GM06990 (cell line): ENCODE results near the gene BOLA1.

ENCODE experiments used
- DNase-seq: peaks from one replicate; pipeline ENCODE4 v3.0.0-alpha.2; 2011; ENCODE audit not compliant: insufficient read length; ENCODE audit errors: extremely low read depth
- H3K27me3 ChIP-seq: replicated peaks from 2 replicates; pipeline ENCODE4 v1.6.0; 2011; ENCODE audit warnings: low read length; ENCODE audit not compliant: control insufficient read depth, insufficient read depth
- H3K36me3 ChIP-seq: 2 replicates; pipeline ENCODE4 v1.5.1; 2011; ENCODE audit warnings: low read length; ENCODE audit not compliant: control insufficient read depth, insufficient read depth
- H3K4me3 ChIP-seq: replicated peaks from 2 replicates; pipeline ENCODE4 v1.5.1; 2011; ENCODE audit warnings: low read depth, mild to moderate bottlenecking, control low read depth, low read length
- CTCF ChIP-seq: IDR thresholded peaks from 2 replicates; pipeline ENCODE4 v1.5.1; 2011; ENCODE audit warnings: low read length, control low read depth, mild to moderate bottlenecking, inconsistent platforms; ENCODE audit not compliant: insufficient read depth, poor library complexity, severe bottlenecking

The BOLA1 gene

DNA sequence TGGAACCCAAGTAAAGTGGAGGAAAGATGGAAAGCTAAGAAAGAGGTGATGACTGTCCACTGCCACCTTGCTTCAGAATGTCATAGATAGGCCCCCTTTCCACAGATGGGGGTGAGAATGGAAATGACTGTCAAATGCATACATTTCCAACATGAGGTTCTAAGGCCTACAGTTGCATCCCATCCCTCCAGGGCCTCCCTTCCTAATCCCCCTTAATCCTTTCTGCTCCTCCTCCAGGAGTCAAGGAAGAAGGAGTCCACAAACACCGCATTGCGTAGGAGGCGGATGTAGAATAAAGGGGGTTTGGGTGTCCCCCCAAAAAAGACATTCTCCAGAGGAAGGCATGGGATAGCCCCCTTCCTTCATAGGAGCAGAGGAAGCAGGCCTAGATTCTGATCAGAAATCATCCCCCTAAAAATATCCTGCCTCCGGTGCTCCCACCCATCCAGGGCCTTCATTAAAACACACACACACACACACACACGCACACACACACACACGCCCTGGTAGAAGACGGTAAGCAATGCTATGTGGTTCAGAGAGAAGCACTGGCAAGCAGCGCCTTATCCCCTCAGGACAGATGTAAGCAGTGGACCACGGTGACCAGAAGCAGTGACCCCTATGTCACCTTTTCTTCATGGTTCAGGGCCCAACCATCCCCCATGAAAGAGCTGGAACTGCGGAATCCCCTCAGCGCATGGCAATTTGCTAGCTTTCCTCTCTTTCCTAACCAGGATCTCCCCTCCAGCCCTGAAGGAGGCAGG, 16.2 kb downstream of the BOLA1 start:
- no peaks in the 10 kb centered on the region for H3K36me3 ChIP-seq
- TF ChIP-seq CTCF, result no peak
- H3K27me3 ChIP-seq, result no peaks in the 10 kb centered on the region
- no peak overlapping the region for H3K4me3 ChIP-seq
- DNase-seq, result no peak

GRCh38 chr1:149916193-149916897, 17.0 kb downstream of the BOLA1 start:
- H3K27me3 ChIP-seq, result no peaks in the 10 kb centered on the region
- H3K36me3 ChIP-seq, result no peaks in the 10 kb centered on the region; the same call in 1 of the 2 replicates
- no peak overlapping the region; the same call in 1 of the 2 replicates for H3K4me3 ChIP-seq
- no peak for TF ChIP-seq CTCF
- DNase-seq, result no peak

DNA sequence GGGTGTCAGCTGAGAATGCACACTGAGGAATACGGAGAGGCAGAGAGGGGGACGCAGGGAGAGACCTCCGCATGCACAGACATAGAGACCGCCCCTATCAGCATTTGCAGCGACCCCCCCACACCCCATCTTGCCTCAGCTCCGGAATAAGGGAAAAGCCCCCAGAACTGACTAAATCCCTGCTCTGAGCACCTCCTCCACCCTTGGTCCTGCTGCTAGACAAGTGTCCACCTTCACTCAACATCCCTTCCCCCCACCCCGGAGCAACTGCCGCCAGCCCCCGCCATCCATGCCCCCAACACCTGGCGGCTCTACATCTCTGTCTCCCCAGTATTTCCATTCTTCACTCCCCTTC, 17.5 kb downstream of the BOLA1 start:
- Histone ChIP-seq H3K36me3 (no peaks in the 10 kb centered on the region; the same call in 1 of the 2 replicates), H3K27me3 (no peaks in the 10 kb centered on the region), H3K4me3 (no peak overlapping the region; the same call in 1 of the 2 replicates)
- no peak for TF ChIP-seq CTCF
- DNase-seq, result no peak

GRCh38 chr1:149917571-149918144, 18.3 kb downstream of the BOLA1 start, which contains the start of gene SV2A:
Gene SV2A, minus strand, starts transcription at chr1:149917844. Its CDS starts 4,004 bp downstream, at chr1:149913840.
- DNase-seq, result peak; percentile 42
- no peak for TF ChIP-seq CTCF
- H3K36me3 ChIP-seq, result no peaks in the 10 kb centered on the region; the same call in 1 of the 2 replicates
- H3K4me3 ChIP-seq, result peak within 1 kb of the TSS; percentile 42
- H3K27me3 ChIP-seq, result no peaks in the 10 kb centered on the region

- no peak for TF ChIP-seq CTCF
Measured at GRCh38 chr1:149923626-149924025, 24.3 kb downstream of the BOLA1 start.

More at GRCh38 chr1:149923626-149924025, 24.3 kb downstream of the BOLA1 start:
- no peaks in the 10 kb centered on the region for H3K27me3 ChIP-seq
- no peak for DNase-seq
- H3K36me3 ChIP-seq, result peaks cover 21% of the 10 kb centered on the region
- no peak overlapping the region for H3K4me3 ChIP-seq
